ENCODE data around the gene AGRP. TPM values are rescaled to one million over a fixed set of nuclear protein-coding genes. Genes with fewer than 3 reads are reported as not detected.

The AGRP gene
- total RNA-seq, 2 experiments from 2014 or later = not detected

DNA sequence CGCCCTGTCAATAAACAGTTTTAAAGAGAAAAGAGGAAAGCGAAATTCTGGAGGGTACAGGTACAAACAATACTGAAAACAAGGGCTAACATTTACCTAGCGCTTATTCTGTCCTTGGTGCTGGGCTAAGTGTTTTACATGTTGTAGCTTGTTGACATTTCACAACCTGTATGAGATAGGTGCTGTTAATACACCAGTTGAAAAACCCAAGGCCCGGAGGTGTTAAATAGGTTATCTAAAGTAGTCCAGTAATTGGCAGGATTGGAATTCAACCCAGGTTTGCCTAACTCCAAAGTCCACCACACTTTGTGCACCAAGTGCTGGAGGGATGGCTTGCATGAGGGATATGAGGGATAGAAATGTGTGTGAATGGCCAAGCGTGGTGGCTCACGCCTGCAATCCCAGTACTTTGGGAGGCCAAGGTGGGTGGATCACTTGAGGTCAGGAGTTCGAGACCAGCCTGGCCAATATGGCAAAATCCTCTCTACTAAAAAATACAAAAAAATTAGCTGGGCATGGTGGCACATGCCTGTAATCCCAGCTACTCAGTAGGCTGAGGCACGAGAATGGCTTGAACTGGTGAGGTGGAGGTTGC, 5.3 kb downstream of the AGRP start:
- Histone ChIP-seq H4K20me1 (ENCODE audit: insufficient read depth, low read length) (no peaks in the 10 kb centered on the region), H2AFZ (ENCODE audit: low read length) (no peak overlapping the region), H3K27ac (ENCODE audit: low read depth, low read length, poor library complexity, severe bottlenecking) (no peak overlapping the region), H3K36me3 (ENCODE audit: insufficient read depth, low read length) (no peaks in the 10 kb centered on the region), H3K4me2 (ENCODE audit: low read length) (no peak overlapping the region), H3K4me3 (ENCODE audit: low read depth, low read length, poor library complexity, severe bottlenecking) (no peak overlapping the region), H3K9me3 (ENCODE audit: low read length) (no peaks in the 10 kb centered on the region), H3K9me2 (ENCODE audit: insufficient read depth, low read length) (no peaks in the 10 kb centered on the region), H3K4me1 (ENCODE audit: insufficient read depth, low read length, poor library complexity, severe bottlenecking) (peaks cover 25% of the 10 kb centered on the region), H3K79me2 (ENCODE audit: insufficient read depth, low read depth, low read length) (peaks cover 64% of the 10 kb centered on the region)
- ChIA-PET CTCF (ENCODE audit: unreplicated experiment) (no interaction called here), POLR2A (interaction anchor here (0.5 kb wide), 1 partner anchor 30 kb away, joined by 3 read pairs; no protein-coding TSS in a partner anchor)
- no peak for DNase-seq (ENCODE audit: low spot score)
- intact Hi-C loops (cut with micrococcal nuclease; ENCODE audit: unreplicated experiment) = no loop called here
- no TSS peak for BruUV-seq (replicated peaks)
- TF ChIP-seq CTCF (conservative IDR thresholded peaks at IDR 0.05; ENCODE audit: low read length) (no peak), EZH2phosphoT487 (IDR thresholded peaks at IDR 0.05; ENCODE audit: borderline replicate concordance, low read depth, low read length) (no peak)

DNA sequence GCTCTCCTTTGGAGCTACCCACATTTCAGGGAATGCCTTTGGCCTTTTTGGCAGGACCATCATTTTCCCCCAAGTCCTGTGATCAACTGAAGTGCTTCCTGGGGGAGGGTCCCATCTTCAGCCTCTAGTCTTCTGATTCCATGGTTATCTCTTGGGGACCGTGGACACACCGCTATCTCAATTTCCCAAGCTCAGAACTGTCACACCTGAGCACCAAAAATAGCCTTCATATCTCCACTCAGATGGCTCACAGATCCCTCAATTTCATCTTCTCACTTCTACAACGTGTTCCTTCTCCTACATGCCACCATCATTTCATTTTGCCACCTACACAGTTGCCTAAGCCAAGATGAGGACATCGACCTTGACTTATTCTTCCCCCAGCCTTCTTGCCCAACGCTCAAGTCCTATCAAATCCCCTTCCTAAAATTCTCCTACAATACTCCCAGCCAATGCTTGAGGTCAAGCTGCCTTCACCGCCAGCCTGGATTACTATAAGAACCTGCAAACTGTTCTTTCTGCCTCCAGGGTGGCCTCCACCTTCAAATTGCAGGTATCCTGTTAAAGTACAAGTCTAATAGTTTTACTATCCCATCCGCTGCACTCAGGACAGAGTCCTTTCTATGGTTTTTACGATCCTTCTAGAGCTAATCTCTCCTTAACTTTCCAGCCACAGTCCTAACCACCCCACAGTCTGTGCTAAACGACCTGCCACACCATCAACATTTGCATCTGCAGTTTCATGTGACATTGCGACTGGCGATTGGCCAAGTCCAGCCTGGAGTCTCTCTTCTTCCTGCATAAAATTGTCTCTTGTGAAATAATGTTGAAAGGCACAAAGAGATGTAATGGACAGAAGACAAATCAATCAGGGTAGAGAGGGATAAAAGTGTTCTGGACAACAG, 8.5 kb downstream of the AGRP start:
- ChIA-PET POLR2A (interaction anchor here (0.6 to 1.2 kb wide), 2 partner anchors 15 to 257 kb away, joined by 3 read pairs; no protein-coding TSS in a partner anchor), CTCF (ENCODE audit: unreplicated experiment) (no interaction called here)
- Histone ChIP-seq H3K36me3 (ENCODE audit: insufficient read depth, low read length) (no peaks in the 10 kb centered on the region), H4K20me1 (ENCODE audit: insufficient read depth, low read length) (no peaks in the 10 kb centered on the region), H3K27ac (ENCODE audit: low read depth, low read length, poor library complexity, severe bottlenecking) (no peak overlapping the region), H3K79me2 (ENCODE audit: insufficient read depth, low read depth, low read length) (peaks cover 39% of the 10 kb centered on the region), H3K4me3 (ENCODE audit: low read depth, low read length, poor library complexity, severe bottlenecking) (no peak overlapping the region), H3K9me3 (ENCODE audit: low read length) (no peaks in the 10 kb centered on the region), H3K4me2 (ENCODE audit: low read length) (no peak overlapping the region), H3K4me1 (ENCODE audit: insufficient read depth, low read length, poor library complexity, severe bottlenecking) (peaks cover 10% of the 10 kb centered on the region), H3K9me2 (ENCODE audit: insufficient read depth, low read length) (no peaks in the 10 kb centered on the region), H2AFZ (ENCODE audit: low read length) (no peak overlapping the region)
- intact Hi-C loops (cut with micrococcal nuclease; ENCODE audit: unreplicated experiment) = no loop called here
- DNase-seq (ENCODE audit: low spot score) = no peak
- TF ChIP-seq EZH2phosphoT487 (IDR thresholded peaks at IDR 0.05; ENCODE audit: borderline replicate concordance, low read depth, low read length) (no peak), CTCF (conservative IDR thresholded peaks at IDR 0.05; ENCODE audit: low read length) (no peak)
- BruUV-seq (replicated peaks) = TSS peak; percentile 27

Measured in OCI-LY7 (cell line).